ENCODE data around the gene ZFP69B.
A peak's percentile ranks its signal among the peaks of the same experiment; 100 is the strongest.
"Not testable (repeated sequence)": the region's sequence is repeated elsewhere in the genome, so short reads cannot be mapped to it uniquely, and the experiment has no call there.

The ZFP69B gene

DNA sequence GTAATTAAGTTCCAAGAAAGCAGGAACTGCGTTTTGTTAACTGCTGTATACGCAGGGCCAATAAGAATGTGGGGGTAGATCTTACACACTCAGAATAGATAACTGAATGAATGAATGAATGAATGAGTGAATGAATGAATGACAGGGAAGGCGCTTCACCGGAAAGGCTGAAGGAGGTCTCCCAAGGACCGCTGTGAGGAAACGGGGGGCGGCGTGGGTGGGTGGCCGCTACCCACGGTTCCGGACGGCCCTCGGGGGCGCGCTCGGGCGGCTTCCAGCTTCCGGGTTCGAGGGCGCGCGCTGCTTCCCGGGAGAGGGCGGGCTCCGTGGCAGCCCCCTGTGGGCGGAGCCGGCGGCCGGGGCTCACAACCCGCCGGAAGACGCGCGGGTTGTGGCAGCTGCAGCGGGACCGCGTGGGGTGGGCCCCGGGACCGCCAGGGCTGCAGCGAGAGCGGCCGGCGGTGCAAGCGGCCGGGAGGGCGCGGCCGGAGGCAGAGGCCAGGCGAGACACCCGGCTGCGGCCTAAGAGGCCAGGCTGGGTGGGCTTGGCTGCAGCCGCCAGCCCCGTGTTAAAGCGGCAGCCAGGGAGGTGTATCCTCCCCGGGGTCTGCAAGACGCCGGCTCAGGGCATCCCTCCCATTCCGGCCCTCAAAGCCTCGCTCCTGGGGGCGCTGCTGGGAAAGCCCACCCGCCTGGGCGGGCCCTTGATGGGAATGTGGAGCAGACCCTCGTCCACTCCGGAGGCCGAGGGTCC lies 26.8 kb downstream of the ZFP69B start, which contains the start of gene ZFP69:
Gene ZFP69 (plus strand): TSS at position 367 of the 754 bp plus-strand sequence. CDS start 2,072 bp downstream, outside the sequence.
- H3K27me3 ChIP-seq: no peaks in the 10 kb centered on the region
- no peaks in the 10 kb centered on the region for H3K9me3 ChIP-seq
- no peak for TF ChIP-seq CTCF (IDR thresholded peaks at IDR 0.05; ENCODE audit: low read depth, low read length)
- no peaks in the 10 kb centered on the region for H3K4me1 ChIP-seq
- DNase-seq: peak; percentile 77
- H3K4me3 ChIP-seq (ENCODE audit: low read depth, low read length): peak within 1 kb of the TSS; percentile 72
- no peaks in the 10 kb centered on the region for H3K36me3 ChIP-seq

DNA sequence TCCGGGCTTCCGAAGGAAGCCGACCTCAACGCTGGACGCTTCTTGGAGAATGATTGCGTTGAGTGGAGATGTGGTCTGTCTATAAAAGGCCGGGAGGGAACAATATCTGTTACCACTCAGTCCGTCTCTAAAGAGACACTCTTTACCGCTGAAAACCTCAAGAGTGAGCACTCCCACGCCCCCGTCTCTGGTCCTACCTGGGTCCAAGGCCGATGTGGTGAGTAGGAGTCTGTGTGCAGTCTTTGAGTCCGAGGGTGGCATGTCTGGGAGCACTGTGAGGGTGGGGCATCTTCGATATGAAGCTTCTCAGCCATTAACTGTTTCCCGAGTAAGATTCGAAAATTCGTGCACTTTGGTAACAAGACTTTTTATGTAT lies 27.4 kb downstream of the ZFP69B start:
- H3K4me1 ChIP-seq: no peaks in the 10 kb centered on the region
- no peak for DNase-seq
- H3K27me3 ChIP-seq: no peaks in the 10 kb centered on the region
- H3K9me3 ChIP-seq: no peaks in the 10 kb centered on the region
- H3K36me3 ChIP-seq: no peaks in the 10 kb centered on the region
- TF ChIP-seq CTCF (IDR thresholded peaks at IDR 0.05; ENCODE audit: low read depth, low read length): no peak
- peak overlapping the region; percentile 72 for H3K4me3 ChIP-seq (ENCODE audit: low read depth, low read length)

DNA sequence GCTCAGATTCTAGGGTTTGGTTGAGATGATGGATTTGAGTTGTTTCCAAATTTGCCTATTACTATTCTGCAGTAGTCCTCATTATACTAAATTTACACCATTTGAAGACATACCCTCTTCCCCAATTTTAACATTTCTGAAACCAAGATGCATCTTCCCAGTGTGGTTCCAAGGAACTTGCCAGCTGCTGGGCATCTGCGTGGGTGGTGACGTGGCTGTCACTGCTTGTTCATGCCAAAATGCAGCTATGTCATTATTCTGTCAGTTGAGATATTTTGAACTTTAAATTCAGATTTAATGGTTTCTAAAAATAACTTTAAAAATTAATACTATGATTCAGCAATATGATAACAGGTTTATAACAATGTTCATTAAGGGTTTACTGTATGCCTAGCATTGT lies 28.0 kb downstream of the ZFP69B start:
- no peaks in the 10 kb centered on the region for H3K9me3 ChIP-seq
- no peaks in the 10 kb centered on the region for H3K27me3 ChIP-seq
- H3K4me1 ChIP-seq: no peaks in the 10 kb centered on the region
- TF ChIP-seq CTCF (IDR thresholded peaks at IDR 0.05; ENCODE audit: low read depth, low read length): no peak
- no peak overlapping the region; the same call in 1 of the 2 replicates for H3K4me3 ChIP-seq (ENCODE audit: low read depth, low read length)
- no peaks in the 10 kb centered on the region for H3K36me3 ChIP-seq
- DNase-seq: no peak

- TF ChIP-seq CTCF (IDR thresholded peaks at IDR 0.05; ENCODE audit: low read depth, low read length): no peak
- no peak for DNase-seq
- Histone ChIP-seq H3K27me3 (no peaks in the 10 kb centered on the region), H3K4me3 (ENCODE audit: low read depth, low read length) (no peak overlapping the region), H3K36me3 (no peaks in the 10 kb centered on the region), H3K4me1 (no peaks in the 10 kb centered on the region), H3K9me3 (no peaks in the 10 kb centered on the region)
Observed at GRCh38 chr1:40479156-40479555, 28.9 kb downstream of the ZFP69B start.

- H3K4me1 ChIP-seq: no peaks in the 10 kb centered on the region
- no peak overlapping the region for H3K4me3 ChIP-seq (ENCODE audit: low read depth, low read length)
- H3K27me3 ChIP-seq: no peaks in the 10 kb centered on the region
- H3K36me3 ChIP-seq: peaks cover 7% of the 10 kb centered on the region
- H3K9me3 ChIP-seq: no peaks in the 10 kb centered on the region
- TF ChIP-seq CTCF (IDR thresholded peaks at IDR 0.05; ENCODE audit: low read depth, low read length): no peak
- DNase-seq: no peak
Observed at GRCh38 chr1:40495315-40495903, 45.1 kb downstream of the ZFP69B start.

DNA sequence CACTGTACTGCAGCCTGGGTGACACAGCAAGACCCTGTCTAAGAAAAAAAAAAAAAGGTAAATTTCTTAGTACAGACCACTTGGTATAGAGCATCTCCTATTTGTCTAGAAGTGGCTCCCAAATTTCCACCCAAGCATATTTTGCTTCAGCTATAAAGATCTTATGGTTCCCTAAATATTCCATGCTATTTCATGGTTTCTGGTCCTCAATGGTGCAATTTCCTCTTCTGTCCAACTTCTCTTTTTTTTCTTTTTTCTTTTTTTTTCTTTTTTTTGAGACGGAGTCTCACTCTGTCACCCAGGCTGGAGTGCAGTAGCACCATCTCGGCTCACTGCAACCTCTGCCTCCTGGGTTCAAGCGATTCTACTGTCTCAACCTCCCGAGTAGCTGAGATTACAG lies 52.4 kb downstream of the ZFP69B start:
- H3K9me3 ChIP-seq; H3K27me3 ChIP-seq; DNase-seq; H3K36me3 ChIP-seq; H3K4me1 ChIP-seq; H3K4me3 ChIP-seq (ENCODE audit: low read depth, low read length): not testable (repeated sequence)

Data from BE2C (cell line).